ENCODE results near the gene SYNE2.

DNA sequence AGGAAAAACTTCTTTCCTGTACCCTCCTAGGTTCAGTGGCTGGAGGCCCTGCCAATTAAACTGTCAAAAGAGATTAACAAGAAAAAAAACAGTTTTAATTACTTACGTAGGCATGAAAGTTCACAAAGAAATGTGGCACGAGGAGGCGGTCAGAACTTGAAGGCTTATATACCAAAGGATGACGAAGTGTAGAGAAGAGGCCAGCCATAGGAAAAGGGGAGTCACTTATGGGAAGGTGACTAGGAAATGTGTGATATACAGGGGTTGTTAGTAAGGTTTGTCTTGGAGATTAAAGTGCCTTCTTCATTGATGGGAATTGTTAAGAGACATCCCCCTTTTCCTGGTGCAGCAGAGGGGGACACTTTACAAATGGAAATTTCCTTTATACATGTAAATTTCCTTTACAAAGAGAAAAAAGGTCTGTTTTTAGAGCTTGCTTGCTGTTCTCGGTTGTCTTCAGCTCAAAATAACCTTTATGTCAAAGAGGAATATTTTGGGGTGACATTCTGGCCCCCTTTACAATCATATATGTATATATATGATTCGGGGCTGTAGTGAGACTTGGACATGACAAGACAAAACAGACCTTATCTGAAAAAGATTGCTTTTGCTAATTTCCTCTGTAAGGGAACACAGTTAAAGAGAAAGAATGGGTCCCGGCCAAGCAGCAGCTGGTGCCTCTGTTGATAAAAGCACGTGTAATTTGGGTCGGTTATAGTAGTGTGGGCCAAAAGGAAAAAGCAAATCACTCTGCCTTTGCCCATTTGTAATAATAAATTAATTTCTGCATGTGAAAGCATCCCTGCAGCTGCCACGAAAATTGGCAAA is 38.6 kb downstream of the SYNE2 start:
- TF ChIP-seq POLR2AphosphoS5 (IDR thresholded peaks at IDR 0.05; ENCODE audit: insufficient read depth in 1 of 2, low read depth in 1 of 2) (peak in 1 of 2 donors; percentile 21), POLR2A (IDR thresholded peaks at IDR 0.05) (no peak)
- TF ChIP-seq, protein P1, sequence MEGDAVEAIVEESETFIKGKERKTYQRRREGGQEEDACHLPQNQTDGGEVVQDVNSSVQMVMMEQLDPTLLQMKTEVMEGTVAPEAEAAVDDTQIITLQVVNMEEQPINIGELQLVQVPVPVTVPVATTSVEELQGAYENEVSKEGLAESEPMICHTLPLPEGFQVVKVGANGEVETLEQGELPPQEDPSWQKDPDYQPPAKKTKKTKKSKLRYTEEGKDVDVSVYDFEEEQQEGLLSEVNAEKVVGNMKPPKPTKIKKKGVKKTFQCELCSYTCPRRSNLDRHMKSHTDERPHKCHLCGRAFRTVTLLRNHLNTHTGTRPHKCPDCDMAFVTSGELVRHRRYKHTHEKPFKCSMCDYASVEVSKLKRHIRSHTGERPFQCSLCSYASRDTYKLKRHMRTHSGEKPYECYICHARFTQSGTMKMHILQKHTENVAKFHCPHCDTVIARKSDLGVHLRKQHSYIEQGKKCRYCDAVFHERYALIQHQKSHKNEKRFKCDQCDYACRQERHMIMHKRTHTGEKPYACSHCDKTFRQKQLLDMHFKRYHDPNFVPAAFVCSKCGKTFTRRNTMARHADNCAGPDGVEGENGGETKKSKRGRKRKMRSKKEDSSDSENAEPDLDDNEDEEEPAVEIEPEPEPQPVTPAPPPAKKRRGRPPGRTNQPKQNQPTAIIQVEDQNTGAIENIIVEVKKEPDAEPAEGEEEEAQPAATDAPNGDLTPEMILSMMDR (IDR thresholded peaks at IDR 0.05), result no peak

Measured in vagina (tissue), 2 donors.